ENCODE results near the gene TMSB4X. TPM values are rescaled to one million over a fixed set of nuclear protein-coding genes. Genes with fewer than 3 reads are reported as not detected.

Gene TMSB4X
- total and polyA plus RNA-seq, 8 donors = 460 to 2,276 (median 1,009) TPM

GRCh38 chrX:13008851-13009250 is 33.9 kb downstream of the TMSB4X start:
- Histone ChIP-seq H3K4me1 (peaks cover 0 to 34% (median 0%) of the 10 kb centered on the region in 3 donors), H3K9me3 (no peaks in the 10 kb centered on the region), H3K36me3 (no peaks in the 10 kb centered on the region), H3K27ac (peak overlapping the region in 2 of 4 donors; percentile 40 to 58), H3K27me3 (no peaks in the 10 kb centered on the region), H3K4me3 (no peak overlapping the region)
- no peak for TF ChIP-seq CTCF (IDR thresholded peaks at IDR 0.05)
- intact Hi-C loops (cut with DNase I) = no loop called here
- ATAC-seq = no peak
- 85 to 95% methylated on average over 3 of the region's 3 CpGs for WGBS, 2 donors
- DNase-seq = no peak
- no peak for FAIRE-seq

- H3K4me1 ChIP-seq = peaks cover 0 to 37% (median 0%) of the 10 kb centered on the region in 3 donors
- FAIRE-seq (no peak), DNase-seq (peak in 3 of 6 donors; percentile 46 to 74 (median 48)), ATAC-seq (peak; percentile 47 to 83 (median 76))
- H3K27ac ChIP-seq = peak overlapping the region in 2 of 4 donors; percentile 40 to 58
- TF ChIP-seq CTCF (IDR thresholded peaks at IDR 0.05) = no peak
- no peaks in the 10 kb centered on the region for H3K27me3 ChIP-seq
- H3K4me3 ChIP-seq = no peak overlapping the region
- intact Hi-C loops (cut with DNase I) = no loop called here
- 40 to 51% methylated on average over 3 of the region's 3 CpGs for WGBS, 2 donors
- H3K36me3 ChIP-seq = no peaks in the 10 kb centered on the region
- H3K9me3 ChIP-seq = no peaks in the 10 kb centered on the region
These were observed 34.4 kb downstream of the TMSB4X start for GRCh38 chrX:13009273-13009672.

GRCh38 chrX:13009844-13010243 is 34.9 kb downstream of the TMSB4X start:
- DNase-seq (no peak), ATAC-seq (no peak), FAIRE-seq (no peak)
- H3K4me1 ChIP-seq = peaks cover 0 to 37% (median 0%) of the 10 kb centered on the region in 3 donors
- 92 to 93% methylated on average over 8 of the region's 8 CpGs for WGBS, 2 donors
- H3K27ac ChIP-seq = no peak overlapping the region
- H3K27me3 ChIP-seq = no peaks in the 10 kb centered on the region
- no peak for TF ChIP-seq CTCF (IDR thresholded peaks at IDR 0.05)
- H3K4me3 ChIP-seq = no peak overlapping the region
- intact Hi-C loops (cut with DNase I) = no loop called here
- no peaks in the 10 kb centered on the region for H3K36me3 ChIP-seq
- no peaks in the 10 kb centered on the region for H3K9me3 ChIP-seq

- no peak overlapping the region for H3K4me3 ChIP-seq
- ATAC-seq (no peak), FAIRE-seq (no peak)
These were observed 35.6 kb downstream of the TMSB4X start for GRCh38 chrX:13010546-13010945.

More at GRCh38 chrX:13010546-13010945, 35.6 kb downstream of the TMSB4X start:
- H3K4me1 ChIP-seq = peaks cover 0 to 37% (median 0%) of the 10 kb centered on the region in 3 donors
- no peak for TF ChIP-seq CTCF (IDR thresholded peaks at IDR 0.05)
- H3K9me3 ChIP-seq = no peaks in the 10 kb centered on the region
- intact Hi-C loops (cut with DNase I) = no loop called here
- no peak overlapping the region for H3K27ac ChIP-seq
- no peak for DNase-seq
- WGBS, 2 donors = 75 to 81% methylated on average over 2 of the region's 2 CpGs
- no peaks in the 10 kb centered on the region for H3K36me3 ChIP-seq
- no peaks in the 10 kb centered on the region for H3K27me3 ChIP-seq

Data from pancreas (tissue), 10 donors.